HUES64 (cell line): ENCODE measurements around the gene PEAK3.

Experiments
- H3K27ac ChIP-seq: 2 replicates; pipeline ENCODE4 v1.7.0; 2013; ENCODE audit warnings: low read depth, low read length, inconsistent platforms
- H3K27me3 ChIP-seq: 2 replicates; pipeline ENCODE4 v1.6.1; 2013; ENCODE audit warnings: mild to moderate bottlenecking, low read length; ENCODE audit not compliant: insufficient read depth
- H3K36me3 ChIP-seq: 2 replicates; pipeline ENCODE4 v1.6.1; 2013; ENCODE audit warnings: mild to moderate bottlenecking, low read length; ENCODE audit not compliant: insufficient read depth
- H3K4me1 ChIP-seq: 2 replicates; pipeline ENCODE4 v1.6.1; 2013; ENCODE audit warnings: mild to moderate bottlenecking, low read length, moderate library complexity; ENCODE audit not compliant: insufficient read depth
- H3K4me3 ChIP-seq: 2 replicates; pipeline ENCODE4 v1.5.1; 2013; ENCODE audit warnings: mild to moderate bottlenecking, low read length, moderate library complexity
- H3K9ac ChIP-seq: 2 replicates; pipeline ENCODE4 v1.6.1; 2013; ENCODE audit warnings: mild to moderate bottlenecking, low read depth, low read length
- H3K9me3 ChIP-seq: 2 replicates; pipeline ENCODE4 v1.6.1; 2013; ENCODE audit warnings: low read depth, low read length; ENCODE audit not compliant: insufficient read depth
- WGBS: fragments of 150-250, 120-280 bp; methylation state at CpG from one replicate; pipeline ENCODE4 v1.1.7; 2013; ENCODE audit warnings: missing lambda C conversion rate; 5-methylcytosine and 5-hydroxymethylcytosine counted together

The PEAK3 gene

DNA sequence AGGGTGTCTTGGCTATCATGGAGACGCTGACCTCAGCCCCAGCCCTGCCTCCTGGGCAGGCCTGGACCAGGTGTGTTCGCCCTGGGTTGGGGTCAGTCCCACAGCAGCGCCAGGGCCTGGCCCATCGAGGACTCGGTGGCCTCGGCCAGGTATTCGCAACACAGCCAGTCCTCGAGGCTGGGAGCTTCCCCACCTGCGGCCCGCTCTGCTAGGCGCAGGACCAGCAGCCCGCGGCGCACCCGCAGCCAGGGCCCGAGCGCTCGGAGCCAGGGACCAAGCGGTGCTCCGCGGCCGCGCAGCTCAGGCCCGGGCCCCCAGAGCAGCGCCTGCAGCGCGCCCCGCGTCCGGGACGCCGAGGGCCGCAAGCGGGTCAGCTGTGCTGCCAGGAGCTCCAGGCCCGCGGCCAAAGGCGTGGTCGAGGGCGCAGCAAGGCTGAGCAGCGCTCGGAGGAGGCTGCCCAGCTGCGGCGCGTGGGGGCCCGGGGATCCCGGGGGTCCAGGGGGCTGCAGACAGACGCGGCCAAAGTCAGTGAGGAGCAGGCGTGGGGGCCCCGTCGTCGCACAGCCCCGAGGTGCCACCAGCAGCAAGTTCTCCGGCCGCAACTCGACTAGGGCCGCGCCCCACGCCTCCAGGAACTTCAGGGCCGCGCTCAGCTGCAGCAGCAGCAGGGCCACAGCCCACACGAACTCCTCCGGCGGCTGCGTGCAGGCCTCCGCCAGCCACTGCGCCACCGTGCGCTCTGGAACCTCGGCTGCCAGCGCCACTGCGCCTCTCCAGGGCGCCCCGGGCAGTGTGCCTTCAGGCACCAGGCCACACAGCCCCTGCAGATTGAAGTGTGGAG, 6.2 kb downstream of the PEAK3 start:
- H3K9ac ChIP-seq, result no peak overlapping the region
- no peaks in the 10 kb centered on the region for H3K27me3 ChIP-seq
- peaks cover 19% of the 10 kb centered on the region for H3K36me3 ChIP-seq
- no peak overlapping the region for H3K4me3 ChIP-seq
- 93% methylated on average over 74 of the region's 74 CpGs for WGBS
- H3K4me1 ChIP-seq, result peaks cover 16% of the 10 kb centered on the region; the same call in 1 of the 2 replicates
- H3K27ac ChIP-seq, result no peak overlapping the region; the same call in 1 of the 2 replicates
- H3K9me3 ChIP-seq, result no peaks in the 10 kb centered on the region

GRCh38 chr19:2274931-2275535, 6.9 kb downstream of the PEAK3 start:
- WGBS, result 71% methylated on average over 16 of the region's 16 CpGs
- Histone ChIP-seq H3K4me1 (peaks cover 16% of the 10 kb centered on the region; the same call in 1 of the 2 replicates), H3K9me3 (no peaks in the 10 kb centered on the region), H3K27ac (no peak overlapping the region; the same call in 1 of the 2 replicates), H3K9ac (no peak overlapping the region), H3K27me3 (no peaks in the 10 kb centered on the region), H3K4me3 (no peak overlapping the region), H3K36me3 (peaks cover 19% of the 10 kb centered on the region)

DNA sequence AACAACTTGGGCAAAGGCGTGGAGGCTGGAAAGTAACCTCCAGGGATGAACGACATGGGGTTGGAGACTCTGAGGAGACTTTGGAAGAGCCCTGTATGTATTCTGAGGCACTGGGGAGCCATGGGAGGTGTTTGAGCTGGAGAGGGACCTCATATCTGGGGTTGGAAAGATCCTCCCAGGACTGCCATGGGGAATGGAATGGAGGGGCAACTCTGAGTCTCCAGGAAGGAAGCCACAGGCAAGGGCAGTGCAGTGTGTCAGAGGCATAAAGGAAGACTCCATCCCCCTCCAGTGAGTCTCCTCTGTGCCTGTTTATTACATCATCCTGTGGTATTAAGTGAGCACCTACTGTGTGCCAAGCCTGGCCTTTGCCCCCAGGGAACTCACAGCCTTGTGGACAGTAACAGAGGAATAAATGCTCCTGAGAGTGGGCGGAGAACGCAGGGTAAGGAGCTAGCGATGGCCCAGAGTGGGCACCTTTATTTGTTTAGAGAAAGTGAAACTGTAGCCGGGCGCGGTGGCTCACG, 7.7 kb downstream of the PEAK3 start:
- peak overlapping the region; percentile 34; the same call in 1 of the 2 replicates for H3K27ac ChIP-seq
- H3K27me3 ChIP-seq, result no peaks in the 10 kb centered on the region
- H3K9me3 ChIP-seq, result no peaks in the 10 kb centered on the region
- peaks cover 19% of the 10 kb centered on the region for H3K36me3 ChIP-seq
- WGBS, result 91% methylated on average over 9 of the region's 9 CpGs
- no peak overlapping the region for H3K9ac ChIP-seq
- peaks cover 16% of the 10 kb centered on the region; the same call in 1 of the 2 replicates for H3K4me1 ChIP-seq
- peak overlapping the region; percentile 22; the same call in 1 of the 2 replicates for H3K4me3 ChIP-seq

- H3K4me3 ChIP-seq, result peak overlapping the region; percentile 22
- H3K9ac ChIP-seq, result peak overlapping the region; percentile 46; the same call in 1 of the 2 replicates
- 13% methylated on average over 45 of the region's 45 CpGs for WGBS
- H3K27ac ChIP-seq, result peak overlapping the region; percentile 92; the same call in 1 of the 2 replicates
- no peaks in the 10 kb centered on the region for H3K9me3 ChIP-seq
- no peaks in the 10 kb centered on the region for H3K27me3 ChIP-seq
- H3K4me1 ChIP-seq, result peaks cover 18% of the 10 kb centered on the region; the same call in 1 of the 2 replicates
- peaks cover 19% of the 10 kb centered on the region for H3K36me3 ChIP-seq
Observed at GRCh38 chr19:2273356-2274184, 8.4 kb downstream of the PEAK3 start.

GRCh38 chr19:2271234-2272103, 10.5 kb downstream of the PEAK3 start:
- Histone ChIP-seq H3K9ac (peak overlapping the region; percentile 98), H3K4me1 (peaks cover 19% of the 10 kb centered on the region; the same call in 1 of the 2 replicates), H3K27ac (peak overlapping the region; percentile 85; the same call in 1 of the 2 replicates), H3K27me3 (no peaks in the 10 kb centered on the region), H3K9me3 (no peaks in the 10 kb centered on the region), H3K4me3 (peak overlapping the region; percentile 100), H3K36me3 (peaks cover 19% of the 10 kb centered on the region)
- 46% methylated on average over 43 of the region's 43 CpGs for WGBS

DNA sequence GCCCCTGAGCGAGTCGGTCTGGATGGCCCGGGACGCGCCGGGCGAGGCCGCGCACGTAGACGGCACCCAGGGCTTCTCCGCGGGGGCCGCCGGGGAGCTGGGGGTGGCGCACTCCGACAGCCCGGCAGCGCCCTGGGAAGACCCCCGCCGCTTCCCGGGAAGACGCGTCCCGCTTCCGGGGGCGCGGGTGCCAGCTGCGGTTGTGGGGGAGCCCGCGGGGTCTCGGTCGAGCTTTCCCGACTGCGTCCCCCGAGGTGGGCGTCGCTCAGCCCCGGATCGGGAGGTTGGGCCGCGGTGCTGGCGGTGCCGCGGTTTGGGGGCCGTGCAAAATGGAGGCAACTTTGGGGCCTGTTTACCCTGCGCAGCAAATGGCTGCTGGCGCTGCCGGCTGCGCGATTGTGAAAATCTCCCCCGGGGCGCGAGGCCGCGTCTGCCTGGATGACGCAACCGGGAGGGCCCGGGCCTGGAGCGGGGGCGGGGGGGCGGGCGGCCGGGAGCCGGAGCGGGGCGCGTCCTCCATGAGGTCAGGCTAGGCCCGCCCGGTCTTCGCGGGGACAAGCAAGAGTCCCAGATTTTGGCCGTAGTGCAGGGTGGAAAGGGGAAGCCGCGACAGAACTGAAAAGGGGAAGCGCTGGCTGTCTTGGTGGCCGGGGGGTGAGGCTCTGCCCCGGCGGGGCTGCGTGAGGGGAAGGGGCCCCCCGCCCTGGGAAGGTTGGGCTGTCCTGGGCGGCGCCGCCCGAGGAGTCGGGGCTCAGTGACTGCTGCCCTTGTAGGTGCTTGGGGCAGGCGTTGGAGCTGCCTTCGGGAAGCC, 11.3 kb downstream of the PEAK3 start:
- no peaks in the 10 kb centered on the region for H3K27me3 ChIP-seq
- H3K36me3 ChIP-seq, result peaks cover 19% of the 10 kb centered on the region
- no peaks in the 10 kb centered on the region for H3K9me3 ChIP-seq
- H3K4me3 ChIP-seq, result peak overlapping the region; percentile 100
- WGBS, result under 1% methylated on average over 88 of the region's 88 CpGs
- peaks cover 19% of the 10 kb centered on the region; the same call in 1 of the 2 replicates for H3K4me1 ChIP-seq
- H3K27ac ChIP-seq, result peak overlapping the region; percentile 91
- H3K9ac ChIP-seq, result peak overlapping the region; percentile 98

- Histone ChIP-seq H3K27me3 (no peaks in the 10 kb centered on the region), H3K36me3 (peaks cover 19% of the 10 kb centered on the region), H3K9me3 (no peaks in the 10 kb centered on the region), H3K4me3 (peak overlapping the region; percentile 100), H3K27ac (peak overlapping the region; percentile 91), H3K9ac (peak overlapping the region; percentile 98), H3K4me1 (peaks cover 19% of the 10 kb centered on the region; the same call in 1 of the 2 replicates)
- WGBS, result under 1% methylated on average over 30 of the region's 30 CpGs
Observed at GRCh38 chr19:2270157-2270422, 11.9 kb downstream of the PEAK3 start.

- WGBS, result under 1% methylated on average over 103 of the region's 103 CpGs
Observed at GRCh38 chr19:2269244-2270156, 12.5 kb downstream of the PEAK3 start.

GRCh38 chr19:2268861-2269243, 13.1 kb downstream of the PEAK3 start:
- peak overlapping the region; percentile 75 for H3K9ac ChIP-seq
- 4% methylated on average over 18 of the region's 19 CpGs for WGBS
- H3K9me3 ChIP-seq, result no peaks in the 10 kb centered on the region
- peak overlapping the region; percentile 100 for H3K4me3 ChIP-seq
- no peaks in the 10 kb centered on the region for H3K27me3 ChIP-seq
- peaks cover 19% of the 10 kb centered on the region for H3K36me3 ChIP-seq
- H3K27ac ChIP-seq, result peak overlapping the region; percentile 60
- H3K4me1 ChIP-seq, result peaks cover 19% of the 10 kb centered on the region; the same call in 1 of the 2 replicates

More at GRCh38 chr19:2269244-2270156, 12.5 kb downstream of the PEAK3 start:
- no peaks in the 10 kb centered on the region for H3K9me3 ChIP-seq
- H3K36me3 ChIP-seq, result peaks cover 19% of the 10 kb centered on the region
- peak overlapping the region; percentile 100 for H3K4me3 ChIP-seq
- peaks cover 19% of the 10 kb centered on the region; the same call in 1 of the 2 replicates for H3K4me1 ChIP-seq
- peak overlapping the region; percentile 91 for H3K27ac ChIP-seq
- no peaks in the 10 kb centered on the region for H3K27me3 ChIP-seq
- H3K9ac ChIP-seq, result peak overlapping the region; percentile 98
